Mesenteric fat pad (tissue), 1 donor: ENCODE measurements around the gene PRSS48. TPM values are rescaled to one million over a fixed set of nuclear protein-coding genes. Genes with fewer than 3 reads are reported as not detected.

Experiments
- total RNA-seq: library from RNA; stranded (reverse); fragmentation: NEBNext Ultra II Directional; extraction: Animal tissue kit (Norgen Biotek cat#: 25700); gene quantifications from one replicate; pipeline ENCODE4 v1.2.1, GENCODE V29; 2021
- donor health status: DM: yes; HTN: yes; CAD: no.

Gene PRSS48
- total RNA-seq, 1 donor from 2014 or later: not detected

Other genes with a start within 250 kb of the PRSS48 start
- gene RPS3A, start 177.5 kb upstream of the PRSS48 start, total RNA-seq: 1,312 TPM
- gene SH3D19, start 48.4 kb downstream of the PRSS48 start, total RNA-seq: 162 TPM
- gene FHIP1A, start 132.0 kb downstream of the PRSS48 start, total RNA-seq: 0.10 TPM